ENCODE data around the gene TXNL4B. TPM values are rescaled to one million over a fixed set of nuclear protein-coding genes. Genes with fewer than 3 reads are reported as not detected.

TXNL4B gene
- total and polyA plus RNA-seq, 2 donors (not counting 1 experiment from before 2014, with no cell fraction given) = 9.9 to 16.1 TPM

GRCh38 chr16:72109300-72109699 is 15.9 kb upstream of the TXNL4B start:
- CTCF ChIA-PET = no interaction called here
- Histone ChIP-seq H3K4me3 (ENCODE audit: control extremely low read depth in 1 of 5, extremely low read depth in 1 of 5, insufficient read depth in 1 of 5, low read depth in 2 of 5, low read length in 4 of 5) (no peak overlapping the region), H3K27me3 (replicated peaks in 1 of 4; ENCODE audit: control extremely low read depth in 1 of 4, control insufficient read depth in 3 of 4, insufficient read depth in 4 of 4, low read length in 3 of 4) (no peaks in the 10 kb centered on the region), H2AFZ (ENCODE audit: insufficient read depth, low read depth, low read length, poor library complexity, severe bottlenecking) (no peak overlapping the region), H3K4me2 (replicated peaks; ENCODE audit: low read depth, low read length, poor library complexity, severe bottlenecking) (no peak overlapping the region), H3K27ac (ENCODE audit: low read length in 2 of 2) (no peak overlapping the region), H3K36me3 (replicated peaks in 1 of 2; ENCODE audit: control extremely low read depth in 1 of 2, control insufficient read depth in 1 of 2, extremely low read depth in 1 of 2, insufficient read depth in 2 of 2, low read length in 1 of 2) (peaks cover 0 to 82% of the 10 kb centered on the region in 2 experiments), H3K79me2 (ENCODE audit: control insufficient read depth, insufficient read depth, low read length) (no peaks in the 10 kb centered on the region), H4K20me1 (ENCODE audit: control insufficient read depth, insufficient read depth, low read length, poor library complexity, severe bottlenecking) (no peaks in the 10 kb centered on the region), H3K4me1 (ENCODE audit: control insufficient read depth in 2 of 2, insufficient read depth in 2 of 2, low read length in 2 of 2) (no peaks in the 10 kb centered on the region), H3K9ac (ENCODE audit: low read length) (no peak overlapping the region), H3K9me3 (ENCODE audit: control extremely low read depth in 1 of 3, control insufficient read depth in 2 of 3, insufficient read depth in 1 of 3, low read length in 2 of 3) (no peaks in the 10 kb centered on the region)
- Mint-ChIP-seq H3K27me3 (no peaks in the 10 kb centered on the region), H3K4me3 (no peak overlapping the region), H3K4me1 (no peaks in the 10 kb centered on the region), H3K9me3 (ENCODE audit: insufficient read depth) (no peaks in the 10 kb centered on the region), H3K27ac (no peak overlapping the region)
- no peak for DNase-seq
- POLR2A ChIA-PET = no interaction called here
- ATAC-seq (ENCODE audit: low read depth) = no peak
- WGBS (ENCODE audit: insufficient coverage) = over 99% methylated on average over 11 of the region's 12 CpGs
- intact Hi-C loops (cut with micrococcal nuclease) = no loop called here
- no peak for TF ChIP-seq EZH2 (IDR thresholded peaks at IDR 0.05; ENCODE audit: borderline replicate concordance, insufficient read depth, low read depth, low read length, poor library complexity, severe bottlenecking)
- TF ChIP-seq CTCF (IDR thresholded peaks at IDR 0.05) = no peak

- H3K27ac ChIP-seq (ENCODE audit: low read length in 2 of 2) = no peak overlapping the region
- ChIA-PET CTCF (no interaction called here), POLR2A (no interaction called here)
- no peak for ATAC-seq (ENCODE audit: low read depth)
- H3K27me3 ChIP-seq (replicated peaks in 1 of 4; ENCODE audit: control extremely low read depth in 1 of 4, control insufficient read depth in 3 of 4, insufficient read depth in 4 of 4, low read length in 3 of 4) = no peaks in the 10 kb centered on the region
- no peak overlapping the region for H2AFZ ChIP-seq (ENCODE audit: insufficient read depth, low read depth, low read length, poor library complexity, severe bottlenecking)
- 98% methylated on average over 14 of the region's 16 CpGs for WGBS (ENCODE audit: insufficient coverage)
- Mint-ChIP-seq H3K9me3 (ENCODE audit: insufficient read depth) (no peaks in the 10 kb centered on the region), H3K4me3 (no peak overlapping the region), H3K27ac (no peak overlapping the region), H3K27me3 (no peaks in the 10 kb centered on the region), H3K4me1 (no peaks in the 10 kb centered on the region)
- H4K20me1 ChIP-seq (ENCODE audit: control insufficient read depth, insufficient read depth, low read length, poor library complexity, severe bottlenecking) = no peaks in the 10 kb centered on the region
- H3K4me3 ChIP-seq (ENCODE audit: control extremely low read depth in 1 of 5, extremely low read depth in 1 of 5, insufficient read depth in 1 of 5, low read depth in 2 of 5, low read length in 4 of 5) = no peak overlapping the region
- H3K79me2 ChIP-seq (ENCODE audit: control insufficient read depth, insufficient read depth, low read length) = no peaks in the 10 kb centered on the region
- no peak overlapping the region for H3K4me2 ChIP-seq (replicated peaks; ENCODE audit: low read depth, low read length, poor library complexity, severe bottlenecking)
- peaks cover 0 to 89% of the 10 kb centered on the region in 2 experiments for H3K36me3 ChIP-seq (replicated peaks in 1 of 2; ENCODE audit: control extremely low read depth in 1 of 2, control insufficient read depth in 1 of 2, extremely low read depth in 1 of 2, insufficient read depth in 2 of 2, low read length in 1 of 2)
- H3K9me3 ChIP-seq (ENCODE audit: control extremely low read depth in 1 of 3, control insufficient read depth in 2 of 3, insufficient read depth in 1 of 3, low read length in 2 of 3) = no peaks in the 10 kb centered on the region
- no peak for DNase-seq
- H3K9ac ChIP-seq (ENCODE audit: low read length) = no peak overlapping the region
- no peaks in the 10 kb centered on the region for H3K4me1 ChIP-seq (ENCODE audit: control insufficient read depth in 2 of 2, insufficient read depth in 2 of 2, low read length in 2 of 2)
- intact Hi-C loops (cut with micrococcal nuclease) = no loop called here
- TF ChIP-seq EZH2 (IDR thresholded peaks at IDR 0.05; ENCODE audit: borderline replicate concordance, insufficient read depth, low read depth, low read length, poor library complexity, severe bottlenecking) (no peak), CTCF (IDR thresholded peaks at IDR 0.05) (no peak)
Measured at GRCh38 chr16:72108353-72109102, 15.1 kb upstream of the TXNL4B start.
